HepG2 (cell line): ENCODE data around the gene ZNF222. TPM values are rescaled to one million over a fixed set of nuclear protein-coding genes. Genes with fewer than 3 reads are reported as not detected.
A peak's percentile ranks its signal among the peaks of the same experiment; 100 is the strongest.

Experiments used
- ARID4A ChIP-seq: sonication (generic); formaldehyde crosslinking; IDR thresholded peaks from 2 replicates; pipeline ENCODE4 v1.5.0; 2020; ENCODE audit warnings: mild to moderate bottlenecking, missing genetic modification reagents, borderline replicate concordance
- ELF1 ChIP-seq: sonication (generic); formaldehyde crosslinking; IDR thresholded peaks from 2 replicates; pipeline ENCODE4 v1.4.0; 2020; ENCODE audit warnings: missing genetic modification reagents
- FOXA3 ChIP-seq: IDR thresholded peaks from 2 replicates; pipeline ENCODE4 v1.6.1; 2016; ENCODE audit warnings: missing genetic modification reagents, missing compliant biosample characterization
- GMEB1 ChIP-seq: sonication (generic); formaldehyde crosslinking; IDR thresholded peaks from 2 replicates; pipeline ENCODE4 v1.5.1; 2020; ENCODE audit warnings: missing genetic modification reagents, mild to moderate bottlenecking, borderline replicate concordance
- KMT2B ChIP-seq: IDR thresholded peaks from 2 replicates; pipeline ENCODE4 v1.6.1; 2016; ENCODE audit warnings: missing genetic modification reagents, missing compliant biosample characterization
- LCORL ChIP-seq, 2 experiments: fragments of 450-650 bp in 1 of 2; sonication (generic) in 1 of 2; formaldehyde crosslinking in 1 of 2; IDR thresholded peaks; 2 replicates each; pipeline versions ENCODE4 v1.5.0 to v1.6.1; 2017 to 2020; ENCODE audit warnings: antibody characterized with exemption in 1 of 2, missing genetic modification reagents in 1 of 2
- MEIS2 ChIP-seq: sonication (generic); formaldehyde crosslinking; IDR thresholded peaks from 2 replicates; pipeline ENCODE4 v1.9.0; 2021; ENCODE audit warnings: mild to moderate bottlenecking, missing genetic modification reagents
- SMAD3 ChIP-seq: sonication (generic); formaldehyde crosslinking; IDR thresholded peaks from 2 replicates; pipeline ENCODE4 v1.4.0; 2020; ENCODE audit warnings: missing genetic modification reagents
- THAP11 ChIP-seq: IDR thresholded peaks from 2 replicates; pipeline ENCODE4 v1.6.1; 2016; ENCODE audit warnings: missing biosample characterization, missing genetic modification reagents
- THAP9 ChIP-seq: sonication (generic); formaldehyde crosslinking; IDR thresholded peaks from 2 replicates; pipeline ENCODE4; 2020; ENCODE audit warnings: missing genetic modification reagents, mild to moderate bottlenecking, borderline replicate concordance
- YY1 ChIP-seq: IDR thresholded peaks from 2 replicates; pipeline ENCODE4 v1.6.1; 2011; ENCODE audit warnings: low read length, low read depth, moderate library complexity, mild to moderate bottlenecking; ENCODE audit not compliant: insufficient read depth, insufficient replicate concordance
- ZBTB21 ChIP-seq: sonication (generic); formaldehyde crosslinking; IDR thresholded peaks from 2 replicates; pipeline ENCODE4 v1.4.0; 2020; ENCODE audit warnings: missing genetic modification reagents
- ZNF335 ChIP-seq: sonication (generic); formaldehyde crosslinking; IDR thresholded peaks from 2 replicates; pipeline ENCODE4 v1.4.0; 2020; ENCODE audit warnings: missing genetic modification reagents
- ZNF570 ChIP-seq: sonication (generic); formaldehyde crosslinking; IDR thresholded peaks from 2 replicates; pipeline ENCODE4 v1.4.0; 2020; ENCODE audit warnings: mild to moderate bottlenecking, missing genetic modification reagents, borderline replicate concordance
- ZNF574 ChIP-seq: sonication (generic); formaldehyde crosslinking; IDR thresholded peaks from 2 replicates; pipeline ENCODE4 v1.4.0; 2020; ENCODE audit warnings: missing genetic modification reagents
- polyA plus RNA-seq, 8 experiments: library from polyadenylated mRNA; depleted of rRNA in 3 of 8; stranded (reverse) in 7 of 8; unstranded in 1 of 8; fragments of >200 nt; fragmentation: Illumina TruSeq in 4 of 8; extraction: Trizol in 4 of 8; gene quantifications; 2 replicates each; pipeline versions ENCODE4 v1.2.1 to v1.2.3, GENCODE V29; 2011 to 2016; ENCODE audit warnings: low read depth in 4 of 8, missing spikeins in 1 of 8, mixed read lengths in 1 of 8; ENCODE audit not compliant: insufficient read depth in 1 of 8
- total RNA-seq, 5 experiments: library from RNA; depleted of rRNA; stranded (reverse); fragments of >200 nt; fragmentation: Illumina TruSeq; extraction: Trizol; gene quantifications; 2 replicates each; pipeline ENCODE4 v1.2.3, GENCODE V29; 2016; ENCODE audit warnings: low read depth in 1 of 5

The ZNF222 gene
- total and polyA plus RNA-seq, 2 of the 13 experiments (the other 11 are each of a cell fraction or from before 2014, with no cell fraction given): 2.2 to 6.2 TPM

- TF ChIP-seq ZBTB21 (CRISPR knock-in tag) (no peak), LCORL (IDR thresholded peaks at IDR 0.05) (no peak), LCORL (CRISPR knock-in tag; IDR thresholded peaks at IDR 0.05) (peak; percentile 56; the same call in 1 of the 2 replicates), KMT2B (CRISPR knock-in tag) (peak; percentile 65; the same call in 1 of the 2 replicates), ELF1 (peak; percentile 60), ZNF335 (peak; percentile 61; the same call in 1 of the 2 replicates), THAP11 (CRISPR knock-in tag) (peak; percentile 97), FOXA3 (CRISPR knock-in tag) (0 out of 2 replicates have a peak, but pooled peaks have one; percentile 13), ARID4A (CRISPR knock-in tag) (peak; percentile 72; the same call in 1 of the 2 replicates), GMEB1 (CRISPR knock-in tag) (peak; percentile 38; the same call in 1 of the 2 replicates), YY1 (peak; percentile 68), SMAD3 (peak; percentile 73; the same call in 1 of the 2 replicates), THAP9 (0 out of 2 replicates have a peak, but pooled peaks have one; percentile 26), ZNF574 (peak; percentile 77), MEIS2 (CRISPR knock-in tag) (no peak), ZNF570 (CRISPR knock-in tag) (no peak)
Measured at GRCh38 chr19:43983912-43984686, 41.1 kb upstream of the ZNF222 start, which contains the start of gene ZNF155 (continued).
